ENCODE measurements around the gene MRPL49.

DNA sequence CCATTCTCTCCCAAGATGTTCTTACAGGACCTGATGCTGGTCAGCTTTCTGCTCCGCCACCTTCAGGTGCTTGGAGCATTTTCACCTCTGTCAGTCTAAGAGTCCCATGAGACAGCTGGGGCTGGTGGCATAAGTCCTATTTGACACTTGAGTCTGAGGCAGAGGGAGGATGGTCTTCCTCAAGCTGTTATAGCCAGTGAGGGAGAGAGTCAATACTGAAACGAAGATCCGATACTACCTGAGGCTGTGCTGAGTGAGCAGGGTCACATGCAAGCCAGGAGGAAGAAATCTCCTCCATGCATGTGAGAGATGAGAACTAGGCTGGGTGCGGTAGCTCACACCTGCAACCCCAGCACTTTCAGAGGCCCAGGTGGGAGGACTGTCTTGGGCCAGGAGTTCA is 32.5 kb upstream of the MRPL49 start:
- TF ChIP-seq, protein P1, sequence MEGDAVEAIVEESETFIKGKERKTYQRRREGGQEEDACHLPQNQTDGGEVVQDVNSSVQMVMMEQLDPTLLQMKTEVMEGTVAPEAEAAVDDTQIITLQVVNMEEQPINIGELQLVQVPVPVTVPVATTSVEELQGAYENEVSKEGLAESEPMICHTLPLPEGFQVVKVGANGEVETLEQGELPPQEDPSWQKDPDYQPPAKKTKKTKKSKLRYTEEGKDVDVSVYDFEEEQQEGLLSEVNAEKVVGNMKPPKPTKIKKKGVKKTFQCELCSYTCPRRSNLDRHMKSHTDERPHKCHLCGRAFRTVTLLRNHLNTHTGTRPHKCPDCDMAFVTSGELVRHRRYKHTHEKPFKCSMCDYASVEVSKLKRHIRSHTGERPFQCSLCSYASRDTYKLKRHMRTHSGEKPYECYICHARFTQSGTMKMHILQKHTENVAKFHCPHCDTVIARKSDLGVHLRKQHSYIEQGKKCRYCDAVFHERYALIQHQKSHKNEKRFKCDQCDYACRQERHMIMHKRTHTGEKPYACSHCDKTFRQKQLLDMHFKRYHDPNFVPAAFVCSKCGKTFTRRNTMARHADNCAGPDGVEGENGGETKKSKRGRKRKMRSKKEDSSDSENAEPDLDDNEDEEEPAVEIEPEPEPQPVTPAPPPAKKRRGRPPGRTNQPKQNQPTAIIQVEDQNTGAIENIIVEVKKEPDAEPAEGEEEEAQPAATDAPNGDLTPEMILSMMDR (IDR thresholded peaks at IDR 0.05), result no peak
- no peak for TF ChIP-seq SIN3A (IDR thresholded peaks at IDR 0.05; ENCODE audit: borderline replicate concordance, insufficient read depth, low read depth, low read length)
- TF ChIP-seq POLR2AphosphoS5 (IDR thresholded peaks at IDR 0.05; ENCODE audit: low read depth, low read length), result no peak
- TF ChIP-seq REST (IDR thresholded peaks at IDR 0.05; ENCODE audit: insufficient read depth in 1 of 2, low read depth in 2 of 2, low read length in 1 of 2), result no peak

Data from Panc1 (cell line).